Fibroblast of pulmonary artery (primary cell): ENCODE data around the gene DLGAP1.

Source experiments
- DNase-seq: peaks from one replicate; pipeline ENCODE4 v3.0.0-alpha.2; 2010; ENCODE audit warnings: low read depth
- H3K4me3 ChIP-seq: replicated peaks from 2 replicates; pipeline ENCODE4 v1.5.1; 2011; ENCODE audit warnings: low read depth, mild to moderate bottlenecking, control low read depth, low read length, moderate library complexity
- CTCF ChIP-seq: IDR thresholded peaks from 2 replicates; pipeline ENCODE4 v1.5.1; 2011; ENCODE audit warnings: mild to moderate bottlenecking, control low read depth, low read length, inconsistent platforms; ENCODE audit errors: missing control alignments

Gene DLGAP1

GRCh38 chr18:4445902-4446301, 9.2 kb downstream of the DLGAP1 start:
- no peak for TF ChIP-seq CTCF
- H3K4me3 ChIP-seq = no peak overlapping the region
- no peak for DNase-seq

GRCh38 chr18:4444306-4444705, 10.8 kb downstream of the DLGAP1 start:
- no peak overlapping the region for H3K4me3 ChIP-seq
- no peak for TF ChIP-seq CTCF

GRCh38 chr18:4441098-4441497, 14.0 kb downstream of the DLGAP1 start:
- DNase-seq = no peak
- no peak overlapping the region for H3K4me3 ChIP-seq
- TF ChIP-seq CTCF = no peak

More at GRCh38 chr18:4444306-4444705, 10.8 kb downstream of the DLGAP1 start:
- DNase-seq = no peak

GRCh38 chr18:4438938-4439337, 16.2 kb downstream of the DLGAP1 start:
- TF ChIP-seq CTCF = no peak
- H3K4me3 ChIP-seq = no peak overlapping the region
- no peak for DNase-seq

GRCh38 chr18:4433717-4434116, 21.4 kb downstream of the DLGAP1 start:
- H3K4me3 ChIP-seq = no peak overlapping the region
- TF ChIP-seq CTCF = no peak
- DNase-seq = no peak

GRCh38 chr18:4430836-4431235, 24.3 kb downstream of the DLGAP1 start:
- no peak overlapping the region for H3K4me3 ChIP-seq
- no peak for TF ChIP-seq CTCF
- no peak for DNase-seq

GRCh38 chr18:4417714-4418113, 37.4 kb downstream of the DLGAP1 start:
- H3K4me3 ChIP-seq = no peak overlapping the region
- no peak for DNase-seq
- no peak for TF ChIP-seq CTCF
